Peyer's patch (tissue), 4 donors: ENCODE data around the gene CC2D2A. TPM values are rescaled to one million over a fixed set of nuclear protein-coding genes. Genes with fewer than 3 reads are reported as not detected.

ENCODE experiments used
- DNase-seq, 3 donors: peaks; one replicate each; pipeline ENCODE4 v3.0.0-alpha.2; 2017 to 2019
- H3K27ac ChIP-seq, 4 donors: fragments of 200-600 bp; sonication (generic); one replicate each; pipeline ENCODE4 v1.5.1; 2016 to 2019
- H3K27me3 ChIP-seq, 2 donors: fragments of 200-600 bp; sonication (generic); one replicate each; pipeline ENCODE4 v1.5.1; 2019
- H3K36me3 ChIP-seq, 3 donors: fragments of 200-600 bp; sonication (generic); one replicate each; pipeline ENCODE4 v1.5.1; 2016 to 2019
- H3K4me1 ChIP-seq, 4 donors: fragments of 200-600 bp; sonication (generic); one replicate each; pipeline ENCODE4 v1.5.1; 2016 to 2019
- H3K4me3 ChIP-seq, 4 donors: fragments of 200-600 bp; sonication (generic); 1 replicate in 3 of 4; 2 replicates in 1 of 4; pipeline ENCODE4 v1.5.1; 2016 to 2019; ENCODE audit warnings: mild to moderate bottlenecking in 1 of 4
- H3K9me3 ChIP-seq, 4 donors: fragments of 200-600 bp; sonication (generic); one replicate each; pipeline ENCODE4 v1.5.1; 2016 to 2019; ENCODE audit warnings: mild to moderate bottlenecking in 1 of 4
- POLR2A ChIP-seq, 2 donors: fragments of 450-650 bp; IDR thresholded peaks; one replicate each; pipeline ENCODE4 v1.5.1; 2017; ENCODE audit warnings: antibody characterized with exemption in 2 of 2, mild to moderate bottlenecking in 2 of 2, moderate library complexity in 2 of 2
- total RNA-seq, 4 donors: library from RNA; depleted of rRNA; stranded (reverse); fragments of >200 nt; gene quantifications; one replicate each; pipeline ENCODE4 v1.1.0, GENCODE V29; 2016
- TF ChIP-seq, protein P1 (sequence below), 6 experiments: fragments of 450-650 bp in 4 of 6; fragments of 200-600 bp in 2 of 6; sonication (generic) in 1 of 6; IDR thresholded peaks; one replicate each; pipeline ENCODE4 v1.5.1; 2017 to 2019; ENCODE audit warnings: antibody characterized with exemption in 6 of 6, mild to moderate bottlenecking in 3 of 6, moderate library complexity in 1 of 6

The CC2D2A gene
- total RNA-seq, 4 donors from 2014 or later: 7.3 to 45.4 (median 8.9) TPM

DNA sequence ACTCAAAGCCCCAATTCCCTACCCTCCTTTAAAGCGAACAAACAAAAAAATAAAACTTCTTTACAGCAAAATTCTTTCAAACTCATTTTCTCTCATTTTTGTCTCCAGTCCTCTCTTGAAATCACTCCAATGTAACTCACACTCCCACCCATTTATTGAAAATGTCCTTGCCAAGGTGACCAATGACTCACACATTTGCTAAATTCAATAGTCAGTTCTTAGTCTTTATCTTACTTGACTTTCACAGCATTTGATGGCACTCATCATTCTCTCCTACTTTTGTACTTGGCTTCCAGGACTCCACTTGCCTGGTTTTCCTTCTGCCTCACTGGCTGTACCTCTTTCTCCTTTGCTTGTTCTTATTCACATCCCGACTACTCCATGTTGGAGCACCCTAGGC is 19.9 kb downstream of the CC2D2A start:
- DNase-seq: no peak
- no peaks in the 10 kb centered on the region for H3K27me3 ChIP-seq

DNA sequence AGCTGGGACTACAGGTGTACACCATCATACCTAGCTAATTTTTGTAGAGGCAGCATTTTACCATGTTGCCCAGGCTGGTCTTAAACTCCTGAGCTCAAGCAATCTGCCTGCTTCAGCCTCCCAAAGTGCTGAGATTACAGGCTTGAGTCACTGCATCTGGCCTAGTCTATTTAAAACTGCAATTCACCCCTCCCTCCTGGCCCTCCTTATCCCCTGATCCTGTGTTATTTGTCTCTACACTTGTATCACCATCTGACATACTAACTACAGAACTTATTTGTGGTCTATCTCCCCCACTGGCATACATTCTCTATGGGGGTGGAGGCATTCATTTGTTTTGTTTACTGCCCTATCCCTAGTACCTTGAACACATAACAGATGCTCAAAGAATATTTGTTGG is 23.7 kb downstream of the CC2D2A start:
- H3K36me3 ChIP-seq: no peaks in the 10 kb centered on the region
- H3K9me3 ChIP-seq: peaks cover 0 to 4% (median 2%) of the 10 kb centered on the region in 4 donors
- DNase-seq: no peak
- no peaks in the 10 kb centered on the region for H3K4me1 ChIP-seq
- no peak overlapping the region for H3K4me3 ChIP-seq
- H3K27me3 ChIP-seq: no peaks in the 10 kb centered on the region
- no peak for TF ChIP-seq POLR2A (IDR thresholded peaks at IDR 0.05)
- TF ChIP-seq, protein P1, sequence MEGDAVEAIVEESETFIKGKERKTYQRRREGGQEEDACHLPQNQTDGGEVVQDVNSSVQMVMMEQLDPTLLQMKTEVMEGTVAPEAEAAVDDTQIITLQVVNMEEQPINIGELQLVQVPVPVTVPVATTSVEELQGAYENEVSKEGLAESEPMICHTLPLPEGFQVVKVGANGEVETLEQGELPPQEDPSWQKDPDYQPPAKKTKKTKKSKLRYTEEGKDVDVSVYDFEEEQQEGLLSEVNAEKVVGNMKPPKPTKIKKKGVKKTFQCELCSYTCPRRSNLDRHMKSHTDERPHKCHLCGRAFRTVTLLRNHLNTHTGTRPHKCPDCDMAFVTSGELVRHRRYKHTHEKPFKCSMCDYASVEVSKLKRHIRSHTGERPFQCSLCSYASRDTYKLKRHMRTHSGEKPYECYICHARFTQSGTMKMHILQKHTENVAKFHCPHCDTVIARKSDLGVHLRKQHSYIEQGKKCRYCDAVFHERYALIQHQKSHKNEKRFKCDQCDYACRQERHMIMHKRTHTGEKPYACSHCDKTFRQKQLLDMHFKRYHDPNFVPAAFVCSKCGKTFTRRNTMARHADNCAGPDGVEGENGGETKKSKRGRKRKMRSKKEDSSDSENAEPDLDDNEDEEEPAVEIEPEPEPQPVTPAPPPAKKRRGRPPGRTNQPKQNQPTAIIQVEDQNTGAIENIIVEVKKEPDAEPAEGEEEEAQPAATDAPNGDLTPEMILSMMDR (IDR thresholded peaks at IDR 0.05): no peak
- no peak overlapping the region for H3K27ac ChIP-seq

More for the DNA sequence above, 19.9 kb downstream of the CC2D2A start:
- Histone ChIP-seq H3K9me3 (peaks cover 0 to 4% (median 0%) of the 10 kb centered on the region in 4 donors), H3K4me1 (no peaks in the 10 kb centered on the region), H3K4me3 (no peak overlapping the region), H3K27ac (no peak overlapping the region), H3K36me3 (no peaks in the 10 kb centered on the region)
- TF ChIP-seq, protein P1 (IDR thresholded peaks at IDR 0.05): no peak

DNA sequence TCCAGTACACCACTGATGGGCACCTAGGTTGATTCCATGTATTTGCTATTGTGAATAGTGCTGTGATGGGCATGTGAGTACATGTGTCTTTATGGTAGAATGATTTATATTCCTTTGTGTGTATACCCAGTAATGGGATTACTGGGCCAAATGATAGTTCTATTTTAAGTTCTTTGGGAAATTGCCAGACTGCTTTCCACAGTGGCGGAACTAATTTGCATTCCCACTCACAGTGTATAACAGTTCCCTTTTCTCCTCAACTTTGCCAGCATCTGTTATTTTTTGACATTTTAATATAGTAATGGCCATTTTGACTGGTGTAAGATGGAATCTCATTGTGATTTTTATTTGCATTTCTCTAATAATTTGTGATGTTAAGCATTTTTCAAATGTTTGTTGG is 25.9 kb downstream of the CC2D2A start:
- TF ChIP-seq, protein P1 (IDR thresholded peaks at IDR 0.05): no peak
- no peak for TF ChIP-seq POLR2A (IDR thresholded peaks at IDR 0.05)
- DNase-seq: no peak
- H3K4me1 ChIP-seq: no peaks in the 10 kb centered on the region

DNA sequence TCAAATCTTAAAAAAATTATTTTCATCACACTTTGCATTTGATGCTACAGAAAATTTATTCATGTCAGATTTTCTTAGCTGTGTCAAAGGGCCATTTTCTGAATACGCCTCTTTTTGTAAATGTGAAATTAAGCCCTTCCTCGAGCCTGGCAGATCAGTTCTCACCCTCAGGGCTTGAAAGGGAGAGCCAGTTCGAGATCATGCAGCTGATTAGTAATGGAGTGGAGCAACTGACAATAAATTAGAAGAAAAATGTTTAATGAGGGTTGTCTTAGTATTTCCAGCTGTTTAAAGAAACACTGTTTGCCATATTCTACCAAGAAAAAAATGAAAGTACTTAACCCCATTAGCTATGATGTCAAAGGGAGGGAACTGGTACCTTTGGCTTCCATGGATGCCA is 28.7 kb downstream of the CC2D2A start:
- no peaks in the 10 kb centered on the region for H3K4me1 ChIP-seq
- no peak overlapping the region for H3K27ac ChIP-seq
- no peaks in the 10 kb centered on the region for H3K36me3 ChIP-seq
- TF ChIP-seq, protein P1 (IDR thresholded peaks at IDR 0.05): no peak
- TF ChIP-seq POLR2A (IDR thresholded peaks at IDR 0.05): no peak
- DNase-seq: no peak
- H3K27me3 ChIP-seq: no peaks in the 10 kb centered on the region
- H3K9me3 ChIP-seq: peaks cover 0 to 4% (median 0%) of the 10 kb centered on the region in 4 donors
- no peak overlapping the region for H3K4me3 ChIP-seq

More for the DNA sequence above, 25.9 kb downstream of the CC2D2A start:
- H3K36me3 ChIP-seq: no peaks in the 10 kb centered on the region
- no peak overlapping the region for H3K27ac ChIP-seq
- no peak overlapping the region for H3K4me3 ChIP-seq
- H3K27me3 ChIP-seq: no peaks in the 10 kb centered on the region
- H3K9me3 ChIP-seq: peaks cover 0 to 4% (median 0%) of the 10 kb centered on the region in 4 donors

DNA sequence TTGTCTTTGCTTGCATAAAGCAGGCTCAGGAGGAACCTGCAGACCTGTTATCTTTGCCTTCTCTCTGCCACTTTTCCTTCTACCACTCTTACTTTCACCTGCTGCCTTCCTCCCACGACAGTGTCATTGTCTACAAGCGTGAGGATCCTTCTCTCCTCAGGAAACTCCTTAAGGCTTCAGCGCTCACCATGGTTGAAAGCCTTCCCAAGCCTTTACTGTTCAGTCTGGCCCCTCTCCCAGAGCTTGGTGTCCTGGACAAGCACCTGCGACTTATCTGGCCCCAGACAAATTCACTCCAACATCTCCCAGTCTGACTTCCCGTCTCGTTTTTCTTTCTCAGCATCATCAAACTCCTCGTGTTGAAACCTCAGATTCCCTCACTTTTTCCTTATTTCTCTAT is 31.0 kb downstream of the CC2D2A start:
- Histone ChIP-seq H3K4me3 (no peak overlapping the region), H3K4me1 (no peaks in the 10 kb centered on the region), H3K27me3 (no peaks in the 10 kb centered on the region), H3K27ac (no peak overlapping the region), H3K36me3 (no peaks in the 10 kb centered on the region), H3K9me3 (peaks cover 0 to 4% (median 0%) of the 10 kb centered on the region in 4 donors)
- no peak for DNase-seq
- no peak for TF ChIP-seq POLR2A (IDR thresholded peaks at IDR 0.05)

DNA sequence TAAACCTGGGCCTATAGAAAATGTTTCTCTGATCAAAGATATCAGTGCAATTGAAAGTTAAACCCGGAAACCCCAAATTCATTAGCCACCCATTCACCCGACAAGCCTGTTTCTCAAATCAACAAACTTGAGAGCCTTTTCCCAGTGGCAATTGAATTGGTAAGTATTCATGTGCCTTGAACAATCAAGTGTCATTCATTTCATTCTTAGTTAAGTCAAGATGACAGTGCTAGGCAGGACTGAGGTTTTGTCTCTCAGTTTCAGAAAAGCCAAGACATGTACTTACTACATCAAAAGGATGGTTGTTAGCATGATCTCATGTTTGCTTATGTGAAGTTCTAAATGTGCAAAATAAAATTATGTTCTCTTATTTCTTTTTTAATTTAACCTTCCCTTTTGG is 32.3 kb downstream of the CC2D2A start:
- no peak for DNase-seq
- no peaks in the 10 kb centered on the region for H3K36me3 ChIP-seq
- TF ChIP-seq, protein P1 (IDR thresholded peaks at IDR 0.05): no peak
- no peak for TF ChIP-seq POLR2A (IDR thresholded peaks at IDR 0.05)

More for the DNA sequence above, 32.3 kb downstream of the CC2D2A start:
- Histone ChIP-seq H3K4me1 (no peaks in the 10 kb centered on the region), H3K27me3 (no peaks in the 10 kb centered on the region), H3K27ac (no peak overlapping the region), H3K4me3 (no peak overlapping the region), H3K9me3 (peaks cover 0 to 3% (median 0%) of the 10 kb centered on the region in 4 donors)
